Measurements from ENCODE around the gene BABAM2. TPM values are rescaled to one million over a fixed set of nuclear protein-coding genes. Genes with fewer than 3 reads are reported as not detected.
A peak's percentile ranks its signal among the peaks of the same experiment; 100 is the strongest.

The BABAM2 gene
- total RNA-seq, 1 donor from 2014 or later, result 13.6 TPM

DNA sequence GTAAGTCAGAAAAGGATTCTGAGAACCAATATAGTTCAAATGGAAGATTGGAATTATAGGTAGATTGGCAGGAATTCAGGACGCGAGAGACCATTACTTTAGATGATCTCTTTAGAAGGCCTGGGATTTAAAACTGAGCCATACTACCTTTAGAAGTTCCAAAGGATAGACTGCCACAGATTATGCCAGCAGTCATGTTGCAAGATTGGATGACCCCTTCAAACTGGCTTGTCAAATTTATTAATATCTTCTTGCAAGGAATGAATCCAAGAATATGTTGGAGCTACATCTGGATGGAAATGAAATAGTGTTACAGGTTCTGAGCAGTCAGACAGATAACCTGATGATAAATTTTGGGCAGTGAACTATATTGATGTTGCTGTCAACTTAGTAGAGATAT lies 22.0 kb downstream of the BABAM2 start:
- DNase-seq, result no peak

DNA sequence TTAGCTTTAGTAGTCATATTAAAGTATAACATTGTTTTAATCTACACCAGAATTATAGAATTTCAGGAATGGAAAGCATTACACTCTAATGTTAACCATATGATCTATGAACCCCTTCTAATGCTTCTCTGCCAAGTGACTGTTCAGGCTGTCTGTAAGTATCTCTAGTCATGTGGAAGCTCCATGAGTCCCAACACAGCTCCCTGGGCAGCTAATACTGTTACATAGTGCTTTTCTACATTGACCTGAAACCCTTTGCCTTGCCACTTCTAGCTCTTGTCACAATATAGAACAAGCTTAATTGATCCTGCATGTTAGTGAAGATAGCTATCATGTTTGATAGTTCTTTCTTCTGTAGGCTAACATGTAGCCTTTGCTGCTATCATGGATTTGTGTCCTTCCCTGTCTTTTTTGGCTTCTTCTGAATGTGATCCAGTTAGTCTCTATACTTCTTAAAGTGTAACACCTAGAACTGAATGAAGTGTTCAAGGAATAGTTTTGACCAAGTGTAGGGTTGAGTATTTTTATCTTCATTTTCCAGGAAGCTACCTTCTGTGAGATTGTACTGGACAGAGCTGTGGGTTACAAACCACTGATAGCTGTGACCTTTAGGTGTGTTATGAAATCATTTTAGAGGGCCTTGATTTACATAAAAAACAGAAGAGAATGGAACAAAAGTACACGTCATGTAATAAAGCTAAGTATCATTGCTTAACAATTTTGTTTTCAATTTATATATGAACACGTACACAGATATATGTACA lies 23.7 kb downstream of the BABAM2 start:
- no peak for DNase-seq

DNA sequence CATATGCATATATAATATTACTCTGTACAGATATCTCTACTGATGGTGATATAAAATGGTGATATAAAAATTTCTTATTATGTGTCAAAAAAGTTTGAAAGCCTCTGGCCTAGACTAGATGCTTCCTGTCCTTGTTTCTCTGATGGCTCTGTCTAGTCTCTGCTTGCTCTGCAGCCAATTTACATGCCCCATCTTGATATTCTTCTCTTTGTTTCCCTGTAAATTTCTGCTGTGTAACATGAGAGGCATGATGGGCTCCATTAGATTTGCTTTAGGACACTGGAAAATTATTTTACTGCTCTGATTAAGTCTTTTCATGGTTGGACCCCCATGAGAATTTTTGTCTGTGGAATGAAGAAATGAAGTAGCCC lies 24.3 kb downstream of the BABAM2 start:
- DNase-seq, result no peak

DNA sequence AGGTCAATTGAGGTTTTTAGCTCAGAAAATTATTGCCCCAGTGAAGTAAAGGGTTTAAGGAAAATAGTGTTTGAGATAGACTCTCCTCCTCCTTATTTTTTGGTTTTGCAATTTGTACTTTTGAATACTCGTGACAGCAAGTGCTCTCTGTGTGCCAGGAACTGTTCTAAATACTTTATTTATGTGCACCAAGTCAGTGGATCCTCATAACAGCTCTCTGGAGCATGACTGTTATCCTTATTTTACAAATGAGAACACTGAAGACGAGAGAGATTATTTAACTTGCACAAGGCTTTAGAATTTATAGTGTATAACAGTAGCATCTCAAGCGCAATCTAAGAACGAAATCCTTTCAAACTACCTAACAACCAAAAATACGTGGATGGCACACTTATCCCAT lies 24.7 kb downstream of the BABAM2 start:
- no peak for DNase-seq

DNA sequence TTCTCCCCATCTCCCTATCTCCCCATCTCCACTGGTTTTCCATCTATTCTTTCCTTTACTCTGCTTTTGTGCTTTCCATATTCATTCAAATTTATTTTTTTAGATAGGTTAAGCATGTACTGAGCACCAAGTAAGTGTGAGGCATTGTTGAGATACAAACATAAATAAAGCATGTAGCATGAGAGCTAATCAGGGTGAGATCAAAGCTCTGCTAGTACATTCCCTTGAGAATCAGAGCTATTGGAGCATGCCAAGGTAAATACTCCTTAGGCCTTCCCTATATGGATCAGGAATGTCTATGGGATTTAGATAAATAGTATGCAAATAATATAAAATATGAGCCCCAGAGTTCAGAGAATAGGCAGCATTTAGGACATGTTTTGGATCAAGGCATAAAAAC lies 25.3 kb downstream of the BABAM2 start:
- peak; percentile 28 for DNase-seq

DNA sequence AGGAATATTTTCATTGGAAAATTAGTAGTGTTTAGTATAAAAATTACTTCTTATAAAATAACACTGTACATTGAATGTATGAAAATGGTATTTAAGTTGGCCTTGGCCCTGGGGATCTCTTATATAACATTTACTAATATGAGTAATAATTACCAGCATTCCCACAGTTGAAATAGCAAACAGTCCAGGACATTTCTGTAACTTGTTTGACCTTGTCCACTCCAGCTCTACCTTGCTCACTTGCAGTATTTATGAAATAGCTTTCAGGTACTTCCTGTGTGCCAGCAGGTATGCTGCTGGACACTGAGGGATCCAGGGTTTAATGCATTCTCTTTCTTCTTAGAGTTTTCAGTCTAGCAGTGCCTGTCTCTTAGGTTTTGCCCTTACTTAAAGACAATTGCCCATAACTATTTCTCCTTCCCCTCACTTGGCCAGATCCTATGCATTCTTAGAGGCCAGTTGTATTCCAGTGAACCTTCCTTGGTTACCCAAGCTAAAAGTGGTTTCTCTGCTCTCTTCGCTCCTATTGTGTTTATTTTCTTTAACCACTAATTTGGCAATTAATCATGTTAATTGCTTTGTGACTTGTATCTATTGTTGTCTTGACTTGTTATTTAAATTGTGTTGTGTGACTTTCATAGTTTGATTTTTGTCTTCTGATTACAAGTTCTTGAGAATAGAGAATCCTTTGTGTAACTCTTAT lies 25.9 kb downstream of the BABAM2 start:
- no peak for DNase-seq

DNA sequence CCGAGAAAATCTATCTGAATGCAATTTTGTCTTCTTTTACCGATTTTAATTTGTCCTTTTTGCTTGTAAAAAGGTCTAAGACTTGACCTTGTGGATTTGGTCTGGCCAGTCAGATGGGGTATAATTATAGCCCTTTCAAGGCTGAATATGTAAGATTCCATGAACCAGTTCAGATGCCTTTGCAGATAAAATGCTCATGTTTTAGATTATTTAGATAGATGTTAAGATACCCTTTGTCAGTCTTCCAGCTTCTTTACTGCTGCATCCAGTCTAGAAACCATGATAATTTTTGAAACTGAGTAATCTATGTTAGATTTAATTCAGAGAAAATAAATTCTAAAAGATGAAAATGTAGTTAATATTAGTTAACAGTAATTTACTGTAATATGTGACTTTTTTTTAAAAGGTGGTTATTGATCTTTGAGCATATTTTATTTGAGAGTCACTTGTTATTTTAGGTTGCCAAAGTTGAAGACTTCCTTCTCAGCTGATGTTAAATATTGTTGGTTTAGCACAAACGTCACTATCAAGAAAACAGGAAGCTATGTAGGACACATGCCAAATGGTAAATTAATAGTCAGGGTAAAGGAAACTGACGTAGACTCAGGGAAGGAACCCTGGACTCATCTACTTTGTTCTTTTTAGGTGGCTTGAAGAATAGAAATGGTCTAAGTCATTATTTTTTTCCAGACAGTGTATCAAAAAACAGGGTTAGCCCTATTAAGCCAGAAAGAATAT lies 29.8 kb downstream of the BABAM2 start:
- peak; percentile 96 for DNase-seq

DNA sequence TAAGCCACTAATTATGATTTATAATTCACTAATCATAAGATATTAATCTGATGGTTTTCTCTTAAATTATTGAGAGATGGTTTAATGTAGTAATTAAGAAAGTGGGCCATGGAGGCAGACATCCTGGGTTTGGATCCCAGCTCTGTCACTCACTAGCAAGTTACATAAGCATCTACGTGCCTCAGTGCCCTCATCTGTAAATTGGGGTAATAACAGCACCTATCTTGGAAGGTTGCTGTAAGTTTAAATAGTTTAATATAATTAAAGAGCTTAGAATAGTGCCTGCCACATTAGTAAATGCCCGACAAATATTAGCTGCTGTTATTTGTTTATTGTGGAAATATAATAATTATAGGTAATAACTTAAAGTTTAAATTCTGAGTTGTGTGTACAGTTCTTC lies 30.9 kb downstream of the BABAM2 start:
- DNase-seq, result no peak

DNA sequence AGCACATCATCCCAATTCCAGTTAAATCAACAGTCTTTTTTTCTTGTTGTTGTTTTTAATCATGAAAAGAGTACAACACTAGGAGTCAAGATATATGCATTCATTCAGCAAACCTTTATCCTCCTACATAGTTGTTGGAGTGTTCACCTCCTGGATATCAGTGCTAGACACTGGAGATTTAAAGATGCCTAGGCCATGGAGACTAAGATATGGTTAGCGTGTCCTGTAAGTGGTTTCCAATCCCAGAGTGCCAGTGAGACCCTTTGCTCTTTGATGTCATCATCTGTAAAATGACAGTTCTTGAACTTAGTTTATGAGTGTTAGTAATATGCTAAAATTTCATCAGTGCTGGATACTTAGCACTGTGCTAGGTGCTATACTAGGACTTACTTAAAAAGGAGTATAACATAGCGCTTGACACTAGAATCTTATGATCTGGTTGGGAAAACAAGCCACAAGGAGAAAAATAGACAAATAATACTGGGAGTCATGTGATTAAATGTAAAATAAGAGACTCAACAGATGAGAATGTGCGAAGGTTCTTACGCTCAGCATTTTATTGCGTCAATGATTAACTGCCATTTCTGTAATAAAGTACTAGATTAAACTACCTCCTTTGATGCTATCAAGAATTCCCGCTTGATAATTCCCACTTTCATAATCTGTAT lies 31.5 kb downstream of the BABAM2 start:
- DNase-seq, result no peak

DNA sequence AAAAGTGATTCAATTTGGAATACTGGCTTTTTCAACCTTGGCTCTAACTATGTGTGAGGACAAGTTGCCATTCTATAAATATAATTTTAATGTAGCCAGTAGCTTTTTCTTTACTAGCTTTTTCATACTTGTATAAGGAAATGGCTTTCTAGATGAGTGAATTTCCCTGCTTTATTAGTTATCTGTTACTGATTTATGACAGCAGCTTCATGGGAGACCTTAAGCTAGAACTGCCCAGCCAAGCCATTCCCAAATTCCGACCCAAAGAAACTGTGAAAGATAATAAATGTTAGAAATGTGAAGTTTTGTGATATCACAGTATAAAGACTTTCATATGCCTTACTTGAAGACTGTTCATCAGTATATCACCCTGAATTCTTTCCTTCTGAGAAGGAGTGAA lies 32.3 kb downstream of the BABAM2 start:
- no peak for DNase-seq

DNA sequence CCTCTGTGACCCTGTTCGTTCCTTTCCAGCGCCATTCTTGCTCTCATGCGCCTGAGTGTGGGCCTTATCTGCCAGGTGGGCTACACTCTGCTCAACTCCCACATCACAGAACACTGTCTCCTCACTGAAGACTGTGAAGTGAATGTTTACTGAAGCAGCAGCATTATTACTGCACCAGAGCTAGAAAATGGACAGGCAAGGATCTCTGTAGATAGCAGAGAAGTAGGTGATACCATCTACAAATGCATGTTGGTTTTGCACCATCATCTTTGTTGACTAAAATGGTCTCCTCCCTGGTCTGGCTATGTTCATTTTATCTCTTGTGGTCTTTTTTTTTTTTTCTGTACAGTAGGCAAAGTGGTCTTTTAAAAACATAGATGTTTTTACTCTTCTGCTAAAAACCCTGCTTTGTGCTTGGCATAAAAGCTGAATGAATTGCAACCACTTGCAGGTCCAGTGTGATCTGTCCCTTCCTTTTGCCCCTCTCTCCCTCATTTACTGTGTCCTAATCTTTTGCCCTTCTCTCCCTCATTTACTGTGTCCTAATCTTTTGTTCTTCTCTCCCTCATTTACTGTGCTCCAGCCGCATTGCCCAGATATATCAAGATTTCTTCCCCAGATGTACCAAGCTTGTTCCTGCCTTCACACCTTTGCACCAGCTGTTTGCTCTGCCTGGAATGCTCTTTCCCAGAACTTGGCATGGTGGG lies 35.4 kb downstream of the BABAM2 start:
- DNase-seq, result no peak

DNA sequence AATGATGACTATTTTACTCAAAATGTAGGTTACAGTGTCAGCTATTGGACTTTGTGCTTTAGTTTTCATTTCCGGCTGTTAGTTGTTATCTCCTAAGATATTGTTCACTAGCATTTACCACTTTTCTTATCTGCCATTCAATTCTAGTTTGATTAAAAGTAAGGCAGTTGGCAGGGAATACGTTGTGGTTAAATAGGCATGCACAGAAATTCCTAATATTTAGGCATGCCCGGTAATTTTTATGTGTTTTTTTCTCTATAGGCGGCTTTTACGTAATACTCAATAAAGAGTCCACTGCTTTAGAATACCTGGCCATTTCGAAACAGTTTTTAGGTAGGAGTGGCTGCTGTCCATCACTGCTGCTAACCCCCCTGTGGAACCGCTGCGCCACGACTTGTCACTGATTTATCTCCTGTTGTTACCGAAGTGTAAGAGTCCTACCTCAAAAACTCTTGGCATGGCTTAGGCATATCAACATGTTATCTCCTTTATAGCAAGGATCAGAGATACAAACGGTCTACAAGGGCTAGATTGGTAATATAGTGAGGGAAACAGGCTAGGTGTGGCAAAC lies 39.5 kb downstream of the BABAM2 start:
- no peak for DNase-seq

DNA sequence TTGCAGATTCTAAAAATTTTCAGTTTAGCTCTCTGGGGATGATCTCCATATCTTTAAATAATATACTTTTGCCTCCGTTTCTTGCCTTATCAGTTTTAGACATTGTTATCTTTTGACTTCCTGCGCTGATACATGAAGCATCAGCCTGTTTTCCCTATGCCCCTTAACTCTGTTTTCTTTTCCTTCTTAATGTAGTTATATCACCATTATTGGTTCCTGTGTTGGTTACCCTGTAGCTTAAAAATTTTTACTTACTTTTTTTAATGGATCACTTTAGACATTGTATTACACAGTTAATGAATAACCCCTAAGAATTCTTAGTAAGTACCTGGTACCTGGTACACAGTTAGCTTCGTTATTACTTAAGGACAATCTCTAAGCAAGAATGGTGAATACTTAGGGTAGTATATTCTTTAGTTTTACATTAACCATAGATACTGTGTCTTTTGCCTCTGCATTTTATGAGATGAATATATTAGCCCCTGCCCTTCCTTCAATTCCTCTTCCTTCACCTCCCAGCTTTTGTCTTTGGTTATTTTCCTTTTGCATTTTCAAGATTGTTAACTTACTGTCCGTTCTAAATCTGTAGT lies 40.9 kb downstream of the BABAM2 start:
- no peak for DNase-seq

DNA sequence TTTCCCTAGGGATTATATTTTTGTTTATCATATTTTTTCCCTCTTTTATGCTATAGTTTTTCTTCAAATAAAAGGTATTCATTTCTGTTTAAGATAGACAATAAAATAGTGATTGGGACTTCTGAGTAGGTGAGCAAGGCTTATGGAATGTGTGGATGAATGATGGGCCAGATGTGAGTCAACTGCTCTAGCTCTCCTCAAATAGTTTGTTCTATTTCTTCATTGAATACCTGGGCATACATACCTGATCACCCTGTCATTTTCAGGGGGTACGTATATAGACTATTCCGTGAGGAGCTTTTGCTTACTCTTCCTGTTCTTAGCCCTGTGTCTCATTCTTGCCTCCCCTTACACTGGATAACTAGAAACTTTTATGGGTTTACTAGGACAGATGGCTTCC lies 41.9 kb downstream of the BABAM2 start:
- peak; percentile 58 for DNase-seq

DNA sequence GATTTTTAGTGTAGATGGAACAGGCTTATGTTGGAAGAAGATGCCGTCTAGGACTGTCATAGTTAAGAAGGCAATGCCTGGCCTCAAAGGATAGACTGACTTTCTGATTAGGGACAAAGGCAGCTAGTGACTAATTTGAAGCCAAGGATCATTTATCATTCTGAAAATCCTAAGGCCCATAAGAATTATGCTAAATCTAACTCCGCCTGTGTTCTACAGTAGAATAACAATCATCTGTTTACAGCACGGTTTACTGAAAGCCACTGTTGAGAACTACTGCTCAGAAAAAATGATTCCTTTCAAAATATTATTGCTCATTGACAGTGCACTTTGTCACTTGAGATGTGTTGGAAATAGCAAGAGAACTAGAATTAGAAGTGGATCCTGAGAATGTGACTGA lies 44.5 kb downstream of the BABAM2 start:
- no peak for DNase-seq

DNA sequence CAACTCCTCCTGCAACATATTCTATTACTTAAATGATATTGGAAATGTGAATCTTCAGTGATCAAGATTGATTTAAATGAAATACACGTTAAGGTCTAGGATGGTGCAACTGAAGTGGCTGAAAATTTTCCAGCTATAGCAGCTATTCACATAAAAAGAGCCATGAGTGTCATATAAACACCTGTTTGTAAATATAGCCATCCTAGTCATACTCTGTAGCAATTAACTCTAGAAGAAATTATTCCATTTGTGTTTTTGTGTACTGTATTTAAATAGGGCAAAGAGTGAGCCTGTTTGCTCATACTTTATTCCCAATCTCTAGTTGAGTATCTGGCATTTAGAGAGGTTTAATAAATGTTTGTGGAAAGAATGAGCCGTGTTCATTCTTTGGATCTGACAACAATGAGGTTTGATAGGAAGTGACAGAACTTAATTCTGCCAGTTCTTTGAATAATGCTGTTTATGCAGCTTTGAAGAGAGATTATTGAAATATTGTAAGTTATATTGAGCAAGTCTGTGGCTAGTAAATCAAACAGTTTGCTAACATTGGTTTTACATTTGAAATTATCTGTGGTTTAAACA lies 49.7 kb downstream of the BABAM2 start:
- DNase-seq, result peak; percentile 69

DNA sequence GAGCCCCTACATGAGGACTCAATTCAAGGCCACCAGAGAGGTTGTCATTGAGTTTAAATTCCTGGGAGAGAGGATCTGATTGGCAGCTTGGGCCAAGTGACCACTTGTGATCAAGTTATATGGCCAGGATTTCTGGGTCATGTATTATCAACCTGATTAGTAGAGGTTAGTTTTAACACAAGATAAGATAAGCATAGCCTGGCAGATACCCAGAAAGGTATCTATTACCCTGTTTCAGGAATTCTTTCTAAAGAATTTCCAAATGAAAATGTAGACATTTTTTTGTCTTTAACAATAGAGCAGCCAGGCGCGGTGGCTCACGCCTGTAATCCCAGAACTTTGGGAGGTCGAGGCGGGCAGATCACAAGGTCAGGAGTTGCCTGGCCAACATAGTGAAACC lies 50.5 kb downstream of the BABAM2 start:
- no peak for DNase-seq

DNA sequence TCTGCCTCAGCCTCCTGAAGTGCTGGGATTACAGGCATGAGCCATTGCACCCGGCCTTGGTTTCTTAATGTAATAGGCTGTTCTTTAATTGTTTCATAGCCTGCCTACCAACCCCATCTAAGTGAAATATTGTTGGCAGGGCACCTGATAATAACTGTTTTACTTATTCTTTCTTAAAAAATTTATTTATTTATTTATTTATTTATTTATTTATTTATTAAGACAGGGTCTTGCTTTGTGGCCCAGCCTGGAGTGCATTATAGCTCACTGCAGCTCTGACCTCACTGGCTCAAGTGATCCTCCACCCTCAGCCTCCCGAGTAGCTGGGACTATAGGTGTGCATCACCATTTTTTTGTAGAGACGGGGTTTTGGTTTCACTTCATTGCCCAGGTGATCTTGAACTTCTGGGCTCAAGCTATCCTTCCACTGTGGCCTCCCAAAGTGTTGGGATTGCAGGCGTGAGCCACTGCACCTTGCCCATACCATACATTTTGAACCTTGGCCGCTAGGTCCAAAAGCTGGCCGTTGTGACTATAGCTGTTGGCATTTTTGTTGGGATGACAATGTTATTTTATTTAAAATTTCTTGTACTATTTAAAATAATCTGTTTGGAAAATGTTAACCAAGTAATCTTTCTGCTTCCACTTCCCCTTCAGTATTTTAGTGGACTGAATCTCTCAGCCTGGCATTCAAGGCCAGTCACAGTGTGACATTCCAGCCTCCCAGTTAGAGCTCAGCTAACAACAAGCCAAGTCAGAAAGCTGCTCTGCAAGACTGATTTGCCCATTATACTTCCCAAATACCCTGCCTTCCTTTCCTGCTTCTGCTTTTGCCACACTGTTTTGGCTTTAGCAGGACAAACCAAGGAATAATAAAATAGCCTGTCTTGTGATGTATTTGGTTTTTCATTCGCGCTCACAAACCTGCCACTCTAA lies 52.4 kb downstream of the BABAM2 start:
- DNase-seq, result no peak

DNA sequence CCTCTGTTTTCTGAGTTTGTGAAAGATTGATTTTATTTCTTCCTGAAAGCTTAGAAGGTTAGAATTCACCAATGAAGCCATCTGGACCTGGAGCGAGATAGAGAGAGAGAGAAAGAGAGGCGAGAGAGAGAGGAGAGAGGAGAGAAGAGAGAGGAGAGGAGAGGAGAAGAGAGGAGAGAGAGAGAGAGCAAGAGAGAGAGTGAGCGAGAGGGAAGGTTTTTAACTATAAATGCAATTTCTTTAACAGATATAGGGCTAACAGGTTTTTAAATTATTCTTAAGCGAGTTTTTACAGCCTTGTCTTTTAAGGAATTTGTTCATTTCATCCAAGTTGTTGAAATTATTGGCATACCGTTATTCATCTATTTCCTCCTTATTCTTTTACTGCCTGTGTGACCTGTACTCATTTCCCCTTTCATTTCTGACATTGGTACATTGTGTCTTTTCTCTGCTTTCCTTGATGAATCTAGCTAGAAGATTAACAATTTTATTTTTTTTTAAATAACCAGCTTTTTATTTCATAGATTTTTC lies 56.1 kb downstream of the BABAM2 start:
- DNase-seq, result peak; percentile 47

DNA sequence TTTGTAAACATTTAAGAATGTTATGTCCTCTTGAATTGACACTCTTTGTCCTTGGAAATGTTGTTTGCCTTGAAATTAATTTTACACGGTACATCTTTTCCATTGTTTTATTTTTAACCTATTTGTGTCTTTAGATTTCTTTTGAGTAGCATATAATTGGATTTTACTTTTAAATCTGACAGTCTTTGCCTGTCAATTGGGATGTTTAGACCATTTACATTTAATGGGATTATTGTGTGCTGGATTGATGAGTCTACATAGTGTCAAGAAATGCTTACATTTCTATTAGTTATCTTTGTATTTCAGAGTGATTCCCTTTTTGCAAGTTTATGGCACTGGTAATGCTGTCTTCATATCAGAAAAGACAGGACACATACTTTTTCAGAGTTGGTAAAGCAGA lies 61.5 kb downstream of the BABAM2 start:
- no peak for DNase-seq

Measured in dermis blood vessel endothelial cell (primary cell).